Psoas muscle (tissue), 8 donors: ENCODE data around the gene TEX35. TPM values are rescaled to one million over a fixed set of nuclear protein-coding genes. Genes with fewer than 3 reads are reported as not detected.
"Not testable (repeated sequence)": the region's sequence is repeated elsewhere in the genome, so short reads cannot be mapped to it uniquely, and the experiment has no call there.

Experiments used
- ATAC-seq, 4 donors: fragments of 200-7000 bp; cut with Tn5 transposase; one replicate each; pipeline ENCODE4 v1.9.1; 2020; ENCODE audit warnings: moderate library complexity in 3 of 4, mild to moderate bottlenecking in 2 of 4
- DNase-seq, 2 donors: peaks; one replicate each; pipeline ENCODE4 v3.0.0-alpha.2; 2020
- H3K27ac ChIP-seq: fragments of 200-600 bp; one replicate; pipeline ENCODE4 v1.8.0; 2022
- H3K27me3 ChIP-seq, 3 donors: fragments of 200-600 bp in 1 of 3; one replicate each; pipeline versions ENCODE4 v1.6.1 to v1.8.0; 2013 to 2022; ENCODE audit warnings: low read length in 2 of 3, mild to moderate bottlenecking in 2 of 3, moderate library complexity in 1 of 3; ENCODE audit not compliant: insufficient read depth in 3 of 3
- H3K36me3 ChIP-seq, 2 donors: fragments of 200-600 bp in 1 of 2; one replicate each; pipeline versions ENCODE4 v1.6.1 to v1.8.0; 2013 to 2022; ENCODE audit warnings: low read depth in 1 of 2, mild to moderate bottlenecking in 1 of 2, moderate library complexity in 1 of 2; ENCODE audit not compliant: insufficient read depth in 1 of 2
- H3K4me1 ChIP-seq: fragments of 200-600 bp; one replicate; pipeline ENCODE4 v1.8.0; 2022
- H3K4me3 ChIP-seq: fragments of 200-600 bp; one replicate; pipeline ENCODE4 v1.8.0; 2022; ENCODE audit warnings: mild to moderate bottlenecking
- H3K9me3 ChIP-seq: fragments of 200-600 bp; one replicate; pipeline ENCODE4 v1.8.0; 2022
- WGBS, 3 donors: extraction: QIAGEN DNeasy Blood & Tissue Kit; methylation state at CpG; one replicate each; pipeline versions ENCODE4 v1.1.6 to v1.1.7; 2013; 5-methylcytosine and 5-hydroxymethylcytosine counted together
- intact Hi-C, 2 donors: fragments of 100-400 bp; cut with DNase I; formaldehyde crosslinking; loops; one replicate each; pipeline versions ENCODE4 v1.11.0 to v1.14.2; 2022
- polyA plus RNA-seq, 3 donors: library from polyadenylated mRNA; stranded (reverse); fragments of 200-250 nt; gene quantifications; one replicate each; pipeline ENCODE4 v1.2.3, GENCODE V29; 2013
- total RNA-seq, 4 donors: library from RNA; stranded (reverse); fragmentation: NEBNext Ultra II Directional in 2 of 4; extraction: Animal tissue kit (Norgen Biotek cat#: 25700) in 2 of 4; gene quantifications; one replicate each; pipeline versions ENCODE4 v1.2.1 to v1.2.4, GENCODE V29; 2021 to 2023
- TF ChIP-seq, protein P1 (sequence below): fragments of 200-600 bp; IDR thresholded peaks from one replicate; pipeline ENCODE4 v1.8.0; 2022; ENCODE audit warnings: antibody characterized with exemption
- donor health status: healthy with polysubstance abuse.
- donor health status: DM: no; HTN: no; CAD: no; lungs with moderate emphysema.
- donor health status: Bipolar disorder and iron deficiency.
- donor health status: healthy.
- donor health status: DM: yes; HTN: yes; CAD: no.
- donor health status: DM: no; HTN: no; CAD: no.
- donor health status: DM: no; HTN: no; CAD: no.
- donor health status: DM: yes; HTN: yes; CAD: no.

The TEX35 gene
- total and polyA plus RNA-seq, 7 donors, result not detected

- TF ChIP-seq, protein P1, sequence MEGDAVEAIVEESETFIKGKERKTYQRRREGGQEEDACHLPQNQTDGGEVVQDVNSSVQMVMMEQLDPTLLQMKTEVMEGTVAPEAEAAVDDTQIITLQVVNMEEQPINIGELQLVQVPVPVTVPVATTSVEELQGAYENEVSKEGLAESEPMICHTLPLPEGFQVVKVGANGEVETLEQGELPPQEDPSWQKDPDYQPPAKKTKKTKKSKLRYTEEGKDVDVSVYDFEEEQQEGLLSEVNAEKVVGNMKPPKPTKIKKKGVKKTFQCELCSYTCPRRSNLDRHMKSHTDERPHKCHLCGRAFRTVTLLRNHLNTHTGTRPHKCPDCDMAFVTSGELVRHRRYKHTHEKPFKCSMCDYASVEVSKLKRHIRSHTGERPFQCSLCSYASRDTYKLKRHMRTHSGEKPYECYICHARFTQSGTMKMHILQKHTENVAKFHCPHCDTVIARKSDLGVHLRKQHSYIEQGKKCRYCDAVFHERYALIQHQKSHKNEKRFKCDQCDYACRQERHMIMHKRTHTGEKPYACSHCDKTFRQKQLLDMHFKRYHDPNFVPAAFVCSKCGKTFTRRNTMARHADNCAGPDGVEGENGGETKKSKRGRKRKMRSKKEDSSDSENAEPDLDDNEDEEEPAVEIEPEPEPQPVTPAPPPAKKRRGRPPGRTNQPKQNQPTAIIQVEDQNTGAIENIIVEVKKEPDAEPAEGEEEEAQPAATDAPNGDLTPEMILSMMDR, result no peak
- intact Hi-C loops, result no loop called here
- ATAC-seq, result no peak
- DNase-seq, result no peak
- H3K9me3 ChIP-seq, result no peaks in the 10 kb centered on the region
- 73 to 88% (median 78%) methylated on average over 3 of the region's 3 CpGs for WGBS, 3 donors
- no peak overlapping the region for H3K4me3 ChIP-seq
- H3K36me3 ChIP-seq, result no peaks in the 10 kb centered on the region
- no peak overlapping the region for H3K27ac ChIP-seq
- H3K4me1 ChIP-seq, result no peaks in the 10 kb centered on the region
- H3K27me3 ChIP-seq, result no peaks in the 10 kb centered on the region
These were observed 38.4 kb downstream of the TEX35 start for GRCh38 chr1:178551307-178551706.

DNA sequence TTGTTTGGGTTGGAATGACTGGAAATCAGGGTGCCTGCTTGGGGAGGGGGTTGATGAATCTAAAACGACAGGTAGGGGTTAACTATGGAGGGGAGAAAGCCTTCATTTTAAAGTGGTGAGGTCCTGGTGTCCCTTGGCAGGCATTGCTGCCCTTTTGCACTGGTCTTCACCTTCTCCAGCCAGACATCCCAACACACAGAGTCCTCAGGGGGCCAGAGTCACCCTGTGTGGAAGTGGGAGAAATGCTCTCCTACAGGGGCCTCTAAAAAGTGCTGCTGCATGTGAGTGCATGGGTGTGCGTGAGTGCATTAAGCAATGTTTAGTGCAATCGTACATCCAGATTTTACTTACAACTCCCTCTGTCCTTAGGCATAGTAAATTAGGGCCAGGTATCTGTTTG lies 39.0 kb downstream of the TEX35 start:
- 84 to 95% (median 93%) methylated on average over 3 of the region's 3 CpGs for WGBS, 3 donors
- intact Hi-C loops, result no loop called here
- ATAC-seq, result no peak
- H3K36me3 ChIP-seq, result no peaks in the 10 kb centered on the region
- TF ChIP-seq, protein P1, result no peak
- H3K27ac ChIP-seq, result no peak overlapping the region
- H3K9me3 ChIP-seq, result no peaks in the 10 kb centered on the region
- no peaks in the 10 kb centered on the region for H3K27me3 ChIP-seq
- H3K4me1 ChIP-seq, result no peaks in the 10 kb centered on the region
- no peak overlapping the region for H3K4me3 ChIP-seq
- no peak for DNase-seq

- TF ChIP-seq, protein P1, result no peak
- H3K27me3 ChIP-seq, result no peaks in the 10 kb centered on the region
- no peak overlapping the region for H3K4me3 ChIP-seq
- ATAC-seq, result no peak
- DNase-seq, result no peak
- no peaks in the 10 kb centered on the region for H3K36me3 ChIP-seq
- 92 to 100% (median 100%) methylated on average over 1 to 3 of the region's 3 CpGs for WGBS, 3 donors
- H3K27ac ChIP-seq, result no peak overlapping the region
- no peaks in the 10 kb centered on the region for H3K9me3 ChIP-seq
- H3K4me1 ChIP-seq, result no peaks in the 10 kb centered on the region
- intact Hi-C loops, result no loop called here
These were observed 39.9 kb downstream of the TEX35 start for GRCh38 chr1:178552856-178553255.

DNA sequence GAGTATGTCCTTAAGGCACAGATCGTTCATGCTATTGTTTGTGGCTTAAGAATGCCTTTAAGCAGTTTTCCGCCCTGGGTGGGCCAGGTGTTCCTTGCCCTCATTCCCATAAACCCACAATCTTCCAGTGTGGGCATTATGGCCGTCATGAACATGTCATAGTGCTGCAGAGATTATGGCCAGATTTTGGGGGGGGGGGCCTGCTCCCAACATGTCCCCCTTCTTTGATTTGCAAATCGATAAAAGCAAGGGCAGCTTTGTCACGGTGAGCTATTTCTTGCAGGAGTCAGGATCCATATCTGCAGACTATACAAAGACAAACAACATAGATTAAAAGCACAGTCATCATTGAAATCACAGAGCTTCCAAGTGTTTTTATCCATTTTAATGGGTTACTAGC lies 41.4 kb downstream of the TEX35 start:
- H3K4me1 ChIP-seq, intact Hi-C loops, H3K4me3 ChIP-seq, H3K27me3 ChIP-seq, H3K9me3 ChIP-seq, H3K27ac ChIP-seq, ATAC-seq, H3K36me3 ChIP-seq, DNase-seq: not testable (repeated sequence)
- 95 to 99% (median 97%) methylated on average over 5 of the region's 5 CpGs for WGBS, 3 donors

DNA sequence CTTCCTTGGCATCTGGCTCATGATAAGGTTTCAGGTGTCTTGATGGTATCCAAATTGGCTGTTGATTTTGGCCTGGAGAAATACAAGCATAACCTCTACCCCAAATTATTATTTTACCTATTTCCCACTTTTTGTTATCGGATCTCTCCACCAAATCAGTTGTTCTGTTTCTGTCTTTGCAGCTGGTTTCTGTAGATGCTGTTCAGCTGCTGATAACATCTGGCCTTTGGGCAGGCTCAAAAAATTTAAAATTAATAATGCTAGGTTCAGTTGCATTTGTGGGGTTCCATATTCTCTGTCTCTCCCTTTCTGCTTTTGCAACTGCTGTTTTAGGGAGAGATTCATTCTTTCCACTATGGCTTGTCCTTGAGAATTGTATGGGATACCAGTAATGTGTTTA lies 42.7 kb downstream of the TEX35 start:
- H3K4me3 ChIP-seq, H3K9me3 ChIP-seq, H3K27ac ChIP-seq, intact Hi-C loops, H3K4me1 ChIP-seq, ATAC-seq, H3K36me3 ChIP-seq, DNase-seq, H3K27me3 ChIP-seq: not testable (repeated sequence)
- 94 to 100% (median 98%) methylated on average over 1 of the region's 1 CpG for WGBS, 3 donors

GRCh38 chr1:178558816-178559215 lies 45.9 kb downstream of the TEX35 start:
- intact Hi-C loops, H3K36me3 ChIP-seq, H3K4me1 ChIP-seq, H3K27ac ChIP-seq, H3K9me3 ChIP-seq, DNase-seq, H3K27me3 ChIP-seq, H3K4me3 ChIP-seq, ATAC-seq: not testable (repeated sequence)
- 51 to 64% (median 52%) methylated on average over 5 of the region's 5 CpGs for WGBS, 3 donors
